Vagina (tissue), 2 donors: ENCODE data around the gene MAP4K2. TPM values are rescaled to one million over a fixed set of nuclear protein-coding genes. Genes with fewer than 3 reads are reported as not detected.
A peak's percentile ranks its signal among the peaks of the same experiment; 100 is the strongest.

ENCODE experiments used
- DNase-seq, 2 donors: peaks; one replicate each; pipeline ENCODE4 v3.0.0-alpha.2; 2017; ENCODE audit errors: extremely low spot score in 2 of 2
- H3K27ac ChIP-seq: fragments of 200-600 bp; sonication (generic); one replicate; pipeline ENCODE4 v1.5.1; 2019
- H3K27me3 ChIP-seq: fragments of 200-600 bp; sonication (generic); one replicate; pipeline ENCODE4 v1.5.1; 2019
- H3K36me3 ChIP-seq, 2 donors: fragments of 200-600 bp; sonication (generic); one replicate each; pipeline ENCODE4 v1.5.1; 2017 to 2019
- H3K4me1 ChIP-seq: fragments of 200-600 bp; sonication (generic); one replicate; pipeline ENCODE4 v1.5.1; 2019
- H3K4me3 ChIP-seq, 2 donors: fragments of 200-600 bp; sonication (generic); 1 replicate in 1 of 2; 2 replicates in 1 of 2; pipeline ENCODE4 v1.5.1; 2016 to 2019
- H3K9me3 ChIP-seq: fragments of 200-600 bp; sonication (generic); one replicate; pipeline ENCODE4 v1.5.1; 2019
- CTCF ChIP-seq, 3 experiments: fragments of 450-650 bp in 2 of 3; fragments of 200-600 bp in 1 of 3; sonication (generic) in 1 of 3; IDR thresholded peaks; one replicate each; pipeline ENCODE4 v1.5.1; 2017 to 2019; ENCODE audit warnings: antibody characterized with exemption in 3 of 3, mild to moderate bottlenecking in 2 of 3, moderate library complexity in 2 of 3
- POLR2A ChIP-seq, 2 donors: fragments of 450-650 bp; IDR thresholded peaks; one replicate each; pipeline ENCODE4 v1.6.1; 2017; ENCODE audit warnings: antibody characterized with exemption in 2 of 2, mild to moderate bottlenecking in 2 of 2, moderate library complexity in 2 of 2
- POLR2AphosphoS5 ChIP-seq, 2 donors: sonication (generic); formaldehyde crosslinking; IDR thresholded peaks; one replicate each; pipeline ENCODE4 v1.9.0; 2017; ENCODE audit warnings: antibody characterized with exemption in 2 of 2, mild to moderate bottlenecking in 2 of 2, low read depth in 1 of 2; ENCODE audit not compliant: insufficient read depth in 1 of 2
- intact Hi-C: fragments of 100-400 bp; cut with DNase I; formaldehyde crosslinking; loops from one replicate; pipeline ENCODE4 v1.15.1; 2023
- total RNA-seq: library from RNA; depleted of rRNA; stranded (reverse); fragments of >200 nt; gene quantifications from one replicate; pipeline ENCODE4 v1.2.3, GENCODE V29; 2016

The MAP4K2 gene
- total RNA-seq, 1 donor from 2014 or later: 20.6 TPM

DNA sequence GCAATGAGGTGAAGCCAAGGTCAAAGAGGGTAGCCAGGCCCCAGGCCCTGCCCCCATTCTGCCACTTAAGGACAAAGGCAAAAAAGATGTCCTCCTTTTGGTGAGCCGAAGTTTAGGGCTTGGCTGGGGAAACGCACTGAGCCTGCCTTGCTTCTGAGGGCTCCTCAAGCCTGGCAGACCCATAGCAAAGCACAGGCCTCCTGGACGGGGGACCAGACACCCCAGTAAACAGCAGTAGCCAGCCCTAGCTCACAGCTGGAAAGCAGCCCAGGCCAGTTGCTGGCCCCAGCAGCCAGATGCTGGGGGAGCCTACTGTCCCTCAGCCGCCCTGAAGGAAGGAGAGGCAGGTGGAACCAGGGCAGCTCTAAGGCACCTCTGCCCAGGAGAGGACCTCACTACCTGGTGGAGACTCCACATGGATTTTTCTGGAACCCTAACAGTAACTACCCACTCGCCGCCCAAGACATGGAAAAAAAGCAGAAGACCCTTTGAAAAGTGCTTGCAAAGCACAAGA is 39.4 kb downstream of the MAP4K2 start:
- TF ChIP-seq POLR2AphosphoS5 (IDR thresholded peaks at IDR 0.05; ENCODE audit: insufficient read depth in 1 of 2, low read depth in 1 of 2) (no peak), POLR2A (IDR thresholded peaks at IDR 0.05) (no peak), CTCF (IDR thresholded peaks at IDR 0.05) (no peak)
- Histone ChIP-seq H3K9me3 (no peaks in the 10 kb centered on the region), H3K36me3 (peaks cover 5 to 67% of the 10 kb centered on the region in 2 donors), H3K27me3 (no peaks in the 10 kb centered on the region), H3K4me1 (peaks cover 55% of the 10 kb centered on the region), H3K4me3 (no peak overlapping the region), H3K27ac (peak overlapping the region; percentile 60)
- intact Hi-C loops: no loop called here
- no peak for DNase-seq

DNA sequence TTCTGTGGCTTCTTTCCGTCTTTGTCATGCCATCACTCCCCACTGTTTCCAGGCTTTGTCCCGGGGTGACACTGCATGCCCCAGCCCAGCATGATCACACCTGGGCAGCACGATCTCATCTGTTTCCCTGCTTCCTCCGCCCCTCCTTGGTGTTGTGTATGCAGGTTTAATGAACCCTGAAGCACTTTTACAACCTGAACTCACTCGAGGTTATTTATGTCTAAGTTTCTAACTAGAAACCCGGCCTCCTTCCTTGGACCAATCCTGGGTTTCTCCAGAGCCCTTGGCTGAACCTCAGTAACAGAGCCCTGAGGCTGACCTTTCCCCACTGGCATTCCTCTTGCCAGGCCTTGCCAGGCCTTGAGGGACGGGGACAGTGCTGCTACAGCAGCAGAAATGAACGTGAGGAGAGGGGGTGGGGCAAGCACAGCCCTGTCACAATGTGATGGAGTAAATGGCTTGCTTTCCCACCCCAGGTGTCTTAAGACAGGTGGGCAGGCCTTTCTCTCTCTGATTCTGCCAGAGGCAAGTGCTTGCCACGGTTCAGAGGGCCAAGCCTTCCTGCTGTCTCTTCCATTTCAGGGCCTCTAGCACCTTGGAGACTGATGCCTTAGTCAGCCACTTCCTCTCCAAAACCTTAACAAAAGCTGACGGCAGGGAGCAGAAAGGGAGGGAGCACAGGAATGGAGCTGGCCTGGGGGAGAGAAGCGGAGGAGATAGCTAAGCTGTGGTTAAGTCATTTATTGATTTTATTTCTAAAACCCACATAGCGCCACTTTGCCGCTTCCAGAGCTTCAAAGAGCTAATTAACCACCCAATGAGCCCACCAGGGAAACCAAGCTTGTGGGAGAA is 40.1 kb downstream of the MAP4K2 start:
- H3K36me3 ChIP-seq: peaks cover under 1 to 60% of the 10 kb centered on the region in 2 donors
- intact Hi-C loops: no loop called here
- TF ChIP-seq CTCF (IDR thresholded peaks at IDR 0.05) (no peak), POLR2A (IDR thresholded peaks at IDR 0.05) (no peak), POLR2AphosphoS5 (IDR thresholded peaks at IDR 0.05; ENCODE audit: insufficient read depth in 1 of 2, low read depth in 1 of 2) (no peak)
- H3K4me3 ChIP-seq: no peak overlapping the region
- no peaks in the 10 kb centered on the region for H3K9me3 ChIP-seq
- no peaks in the 10 kb centered on the region for H3K27me3 ChIP-seq
- peaks cover 55% of the 10 kb centered on the region for H3K4me1 ChIP-seq
- DNase-seq: no peak
- H3K27ac ChIP-seq: peak overlapping the region; percentile 60

GRCh38 chr11:64762277-64762673 is 40.7 kb downstream of the MAP4K2 start:
- Histone ChIP-seq H3K27me3 (no peaks in the 10 kb centered on the region), H3K9me3 (no peaks in the 10 kb centered on the region), H3K4me1 (peaks cover 55% of the 10 kb centered on the region), H3K4me3 (no peak overlapping the region), H3K27ac (no peak overlapping the region), H3K36me3 (peaks cover 0 to 54% of the 10 kb centered on the region in 2 donors)
- DNase-seq: no peak
- no peak for TF ChIP-seq CTCF (IDR thresholded peaks at IDR 0.05)
- TF ChIP-seq POLR2AphosphoS5 (IDR thresholded peaks at IDR 0.05; ENCODE audit: insufficient read depth in 1 of 2, low read depth in 1 of 2): no peak
- no peak for TF ChIP-seq POLR2A (IDR thresholded peaks at IDR 0.05)
- intact Hi-C loops: no loop called here

GRCh38 chr11:64760759-64761420 is 42.1 kb downstream of the MAP4K2 start:
- H3K9me3 ChIP-seq: no peaks in the 10 kb centered on the region
- H3K4me3 ChIP-seq: no peak overlapping the region
- intact Hi-C loops: no loop called here
- DNase-seq: no peak
- H3K4me1 ChIP-seq: peaks cover 55% of the 10 kb centered on the region
- H3K36me3 ChIP-seq: peaks cover 0 to 40% of the 10 kb centered on the region in 2 donors
- TF ChIP-seq CTCF (IDR thresholded peaks at IDR 0.05) (no peak), POLR2A (IDR thresholded peaks at IDR 0.05) (no peak), POLR2AphosphoS5 (IDR thresholded peaks at IDR 0.05; ENCODE audit: insufficient read depth in 1 of 2, low read depth in 1 of 2) (no peak)
- no peaks in the 10 kb centered on the region for H3K27me3 ChIP-seq
- peak overlapping the region; percentile 58 for H3K27ac ChIP-seq
